Gastroesophageal sphincter (tissue), 4 donors: ENCODE data around the gene IREB2. TPM values are rescaled to one million over a fixed set of nuclear protein-coding genes. Genes with fewer than 3 reads are reported as not detected.
"Not testable (repeated sequence)": the region's sequence is repeated elsewhere in the genome, so short reads cannot be mapped to it uniquely, and the experiment has no call there.

Experiments
- ATAC-seq: fragments of 150-250 bp; one replicate; pipeline ENCODE4 v1.9.1; 2016; ENCODE audit warnings: mild to moderate bottlenecking, moderate library complexity
- H3K27ac ChIP-seq, 4 donors: fragments of 200-600 bp; sonication (generic) in 3 of 4; 1 replicate in 3 of 4; 2 replicates in 1 of 4; pipeline ENCODE4 v1.5.1; 2016 to 2019
- H3K27me3 ChIP-seq: fragments of 200-600 bp; sonication (generic); one replicate; pipeline ENCODE4 v1.5.1; 2019
- H3K36me3 ChIP-seq, 2 donors: fragments of 200-600 bp; sonication (generic); one replicate each; pipeline ENCODE4 v1.5.1; 2019; ENCODE audit warnings: control low read depth in 1 of 2
- H3K4me1 ChIP-seq, 3 donors: fragments of 200-600 bp; sonication (generic); 1 replicate in 2 of 3; 2 replicates in 1 of 3; pipeline ENCODE4 v1.5.1; 2016 to 2019; ENCODE audit warnings: control low read depth in 2 of 3
- H3K4me3 ChIP-seq, 2 donors: fragments of 200-600 bp; sonication (generic); one replicate each; pipeline ENCODE4 v1.5.1; 2019; ENCODE audit warnings: mild to moderate bottlenecking in 1 of 2, moderate library complexity in 1 of 2
- H3K9me3 ChIP-seq, 3 donors: fragments of 200-600 bp; sonication (generic); one replicate each; pipeline ENCODE4 v1.5.1; 2017 to 2019; ENCODE audit warnings: control low read depth in 2 of 3
- EP300 ChIP-seq: sonication (generic); formaldehyde crosslinking; IDR thresholded peaks from one replicate; pipeline ENCODE4 v1.6.1; 2017; ENCODE audit warnings: antibody characterized with exemption, mild to moderate bottlenecking
- POLR2A ChIP-seq, 2 donors: fragments of 450-650 bp; IDR thresholded peaks; one replicate each; pipeline ENCODE4 v1.6.1; 2017; ENCODE audit warnings: antibody characterized with exemption in 2 of 2, mild to moderate bottlenecking in 2 of 2, moderate library complexity in 1 of 2
- POLR2AphosphoS5 ChIP-seq: sonication (generic); formaldehyde crosslinking; IDR thresholded peaks from one replicate; pipeline ENCODE4 v1.6.1; 2017; ENCODE audit warnings: antibody characterized with exemption
- WGBS, 2 donors: methylation state at CpG; one replicate each; pipeline ENCODE4 v1.1.5; 2018; ENCODE audit warnings: low coverage in 1 of 2; 5-methylcytosine and 5-hydroxymethylcytosine counted together
- total RNA-seq, 4 donors: library from RNA; depleted of rRNA; stranded (reverse); fragments of >200 nt; gene quantifications; one replicate each; pipeline ENCODE4 v1.1.0, GENCODE V29; 2016
- TF ChIP-seq, protein P1 (sequence below), 4 experiments: fragments of 200-600 bp in 2 of 4; fragments of 450-650 bp in 2 of 4; sonication (generic) in 1 of 4; IDR thresholded peaks; one replicate each; pipeline ENCODE4 v1.5.1; 2017 to 2019; ENCODE audit warnings: antibody characterized with exemption in 4 of 4, mild to moderate bottlenecking in 2 of 4, moderate library complexity in 2 of 4

Gene IREB2
- total RNA-seq, 4 donors from 2014 or later: 16.9 to 33.5 (median 25.9) TPM

DNA sequence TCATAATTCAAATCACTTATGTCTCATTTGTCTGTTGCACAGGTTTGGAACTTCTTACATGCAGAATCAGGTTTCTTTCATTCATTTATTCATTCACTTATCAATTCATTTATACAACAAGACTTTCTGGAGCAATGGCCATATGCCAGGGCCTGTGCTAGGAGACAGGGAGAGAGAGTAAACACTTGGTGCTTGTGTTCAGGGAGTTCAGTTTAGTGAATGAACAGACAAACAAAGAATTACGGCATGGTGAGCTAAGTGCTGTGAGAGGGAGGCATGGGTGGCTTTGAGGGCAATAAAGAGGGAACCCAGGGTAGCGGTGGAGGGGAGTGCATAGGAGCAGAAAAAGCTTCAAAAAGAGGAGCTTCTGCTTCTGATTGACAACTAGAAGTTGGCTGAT is 8.5 kb upstream of the IREB2 start:
- H3K27ac ChIP-seq: no peak overlapping the region
- 48 to 72% methylated on average over 2 of the region's 2 CpGs for WGBS, 2 donors
- H3K4me1 ChIP-seq: no peaks in the 10 kb centered on the region
- TF ChIP-seq, protein P1, sequence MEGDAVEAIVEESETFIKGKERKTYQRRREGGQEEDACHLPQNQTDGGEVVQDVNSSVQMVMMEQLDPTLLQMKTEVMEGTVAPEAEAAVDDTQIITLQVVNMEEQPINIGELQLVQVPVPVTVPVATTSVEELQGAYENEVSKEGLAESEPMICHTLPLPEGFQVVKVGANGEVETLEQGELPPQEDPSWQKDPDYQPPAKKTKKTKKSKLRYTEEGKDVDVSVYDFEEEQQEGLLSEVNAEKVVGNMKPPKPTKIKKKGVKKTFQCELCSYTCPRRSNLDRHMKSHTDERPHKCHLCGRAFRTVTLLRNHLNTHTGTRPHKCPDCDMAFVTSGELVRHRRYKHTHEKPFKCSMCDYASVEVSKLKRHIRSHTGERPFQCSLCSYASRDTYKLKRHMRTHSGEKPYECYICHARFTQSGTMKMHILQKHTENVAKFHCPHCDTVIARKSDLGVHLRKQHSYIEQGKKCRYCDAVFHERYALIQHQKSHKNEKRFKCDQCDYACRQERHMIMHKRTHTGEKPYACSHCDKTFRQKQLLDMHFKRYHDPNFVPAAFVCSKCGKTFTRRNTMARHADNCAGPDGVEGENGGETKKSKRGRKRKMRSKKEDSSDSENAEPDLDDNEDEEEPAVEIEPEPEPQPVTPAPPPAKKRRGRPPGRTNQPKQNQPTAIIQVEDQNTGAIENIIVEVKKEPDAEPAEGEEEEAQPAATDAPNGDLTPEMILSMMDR (IDR thresholded peaks at IDR 0.05): no peak
- TF ChIP-seq EP300: no peak
- no peak for TF ChIP-seq POLR2A (IDR thresholded peaks at IDR 0.05)
- TF ChIP-seq POLR2AphosphoS5: no peak
- peaks cover 59% of the 10 kb centered on the region for H3K27me3 ChIP-seq
- ATAC-seq: no peak
- H3K9me3 ChIP-seq: no peaks in the 10 kb centered on the region
- H3K4me3 ChIP-seq: no peak overlapping the region
- no peaks in the 10 kb centered on the region for H3K36me3 ChIP-seq

- 42 to 60% methylated on average over 1 of the region's 1 CpG for WGBS, 2 donors
- Histone ChIP-seq H3K36me3 (no peaks in the 10 kb centered on the region), H3K27ac (no peak overlapping the region), H3K4me3 (no peak overlapping the region), H3K9me3 (no peaks in the 10 kb centered on the region), H3K4me1 (peaks cover 0 to 1% (median 0%) of the 10 kb centered on the region in 3 donors), H3K27me3 (peaks cover 40% of the 10 kb centered on the region)
- TF ChIP-seq EP300: no peak
- TF ChIP-seq POLR2A (IDR thresholded peaks at IDR 0.05): no peak
- TF ChIP-seq POLR2AphosphoS5: no peak
- TF ChIP-seq, protein P1 (IDR thresholded peaks at IDR 0.05): no peak
- ATAC-seq: no peak
Observed at GRCh38 chr15:78431955-78432354, 6.1 kb upstream of the IREB2 start.

DNA sequence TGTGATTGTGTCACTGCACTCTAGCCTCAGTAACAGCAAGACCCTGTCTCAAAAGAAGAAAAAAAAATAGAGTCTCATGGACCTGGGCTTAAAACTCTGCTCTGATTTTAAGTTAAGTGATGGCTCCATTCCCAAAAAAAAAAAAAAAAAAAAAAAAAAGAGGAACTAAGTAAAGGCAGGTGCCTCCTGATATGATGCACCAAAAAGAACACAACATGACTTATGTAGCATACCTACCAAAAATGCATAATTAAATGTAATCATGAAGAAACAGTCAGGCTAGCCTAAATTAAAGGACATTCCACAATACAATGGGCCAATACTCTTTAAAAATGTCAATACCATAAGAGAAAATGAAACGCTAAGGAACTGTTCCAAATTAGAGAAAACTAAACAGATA is 5.4 kb upstream of the IREB2 start:
- no peak for ATAC-seq
- Histone ChIP-seq H3K4me3 (no peak overlapping the region), H3K27me3 (peaks cover 40% of the 10 kb centered on the region), H3K27ac (no peak overlapping the region), H3K4me1 (peaks cover 0 to 7% (median 0%) of the 10 kb centered on the region in 3 donors), H3K9me3 (no peaks in the 10 kb centered on the region), H3K36me3 (no peaks in the 10 kb centered on the region)
- WGBS, 2 donors: 90% methylated on average over 1 of the region's 1 CpG; no CpG with 5 or more reads in 1 of the 2 donors
- TF ChIP-seq EP300: no peak

- Histone ChIP-seq H3K4me1 (peaks cover 0 to 11% (median 0%) of the 10 kb centered on the region in 3 donors), H3K27me3 (peaks cover 27% of the 10 kb centered on the region), H3K9me3 (no peaks in the 10 kb centered on the region), H3K4me3 (no peak overlapping the region), H3K27ac (no peak overlapping the region), H3K36me3 (no peaks in the 10 kb centered on the region)
- no peak for ATAC-seq
- TF ChIP-seq, protein P1 (IDR thresholded peaks at IDR 0.05): no peak
- TF ChIP-seq POLR2AphosphoS5: no peak
- TF ChIP-seq POLR2A (IDR thresholded peaks at IDR 0.05): no peak
- TF ChIP-seq EP300: no peak
- 45 to 63% methylated on average over 5 to 8 of the region's 8 CpGs for WGBS, 2 donors
Observed at GRCh38 chr15:78434134-78434533, 3.9 kb upstream of the IREB2 start.

- 55 to 56% methylated on average over 4 to 5 of the region's 6 CpGs for WGBS, 2 donors
- H3K36me3 ChIP-seq, ATAC-seq, H3K9me3 ChIP-seq, H3K4me3 ChIP-seq, H3K27ac ChIP-seq: not testable (repeated sequence)
- H3K4me1 ChIP-seq: peaks cover 0 to 17% (median 0%) of the 10 kb centered on the region in 3 donors
- peaks cover 21% of the 10 kb centered on the region for H3K27me3 ChIP-seq
Observed at GRCh38 chr15:78434711-78435110, 3.3 kb upstream of the IREB2 start.

- Histone ChIP-seq H3K27me3 (no peaks in the 10 kb centered on the region), H3K4me3 (peak overlapping the region; percentile 68 to 95), H3K4me1 (peaks cover 0 to 42% (median 7%) of the 10 kb centered on the region in 3 donors), H3K36me3 (peaks cover 0 to 17% of the 10 kb centered on the region in 2 donors), H3K27ac (peak overlapping the region; percentile 31 to 96 (median 88)), H3K9me3 (no peaks in the 10 kb centered on the region)
- ATAC-seq: no peak
- 5 to 15% methylated on average over 9 to 10 of the region's 11 CpGs for WGBS, 2 donors
- TF ChIP-seq, protein P1 (IDR thresholded peaks at IDR 0.05): no peak
- TF ChIP-seq EP300: no peak
- TF ChIP-seq POLR2A (IDR thresholded peaks at IDR 0.05): no peak
- no peak for TF ChIP-seq POLR2AphosphoS5
Observed at GRCh38 chr15:78437107-78437761, 782 bp upstream of the IREB2 start.
